ENCODE data around the gene TENM3. TPM values are rescaled to one million over a fixed set of nuclear protein-coding genes. Genes with fewer than 3 reads are reported as not detected.
"Not testable (repeated sequence)": the region's sequence is repeated elsewhere in the genome, so short reads cannot be mapped to it uniquely, and the experiment has no call there.

Gene TENM3
- total RNA-seq, 1 donor from 2014 or later, result 28.1 TPM

DNA sequence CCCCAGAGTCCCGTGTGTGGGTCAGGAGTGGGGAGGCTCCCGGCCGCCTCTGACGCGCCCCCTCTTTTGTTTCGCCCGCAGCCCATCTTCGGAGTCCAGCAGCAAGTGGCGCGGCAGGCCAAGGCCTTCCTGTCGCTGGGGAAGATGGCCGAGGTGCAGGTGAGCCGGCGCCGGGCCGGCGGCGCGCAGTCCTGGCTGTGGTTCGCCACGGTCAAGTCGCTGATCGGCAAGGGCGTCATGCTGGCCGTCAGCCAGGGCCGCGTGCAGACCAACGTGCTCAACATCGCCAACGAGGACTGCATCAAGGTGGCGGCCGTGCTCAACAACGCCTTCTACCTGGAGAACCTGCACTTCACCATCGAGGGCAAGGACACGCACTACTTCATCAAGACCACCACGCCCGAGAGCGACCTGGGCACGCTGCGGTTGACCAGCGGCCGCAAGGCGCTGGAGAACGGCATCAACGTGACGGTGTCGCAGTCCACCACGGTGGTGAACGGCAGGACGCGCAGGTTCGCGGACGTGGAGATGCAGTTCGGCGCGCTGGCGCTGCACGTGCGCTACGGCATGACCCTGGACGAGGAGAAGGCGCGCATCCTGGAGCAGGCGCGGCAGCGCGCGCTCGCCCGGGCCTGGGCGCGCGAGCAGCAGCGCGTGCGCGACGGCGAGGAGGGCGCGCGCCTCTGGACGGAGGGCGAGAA is 556.5 kb downstream of the TENM3 start:
- DNase-seq, result no peak

DNA sequence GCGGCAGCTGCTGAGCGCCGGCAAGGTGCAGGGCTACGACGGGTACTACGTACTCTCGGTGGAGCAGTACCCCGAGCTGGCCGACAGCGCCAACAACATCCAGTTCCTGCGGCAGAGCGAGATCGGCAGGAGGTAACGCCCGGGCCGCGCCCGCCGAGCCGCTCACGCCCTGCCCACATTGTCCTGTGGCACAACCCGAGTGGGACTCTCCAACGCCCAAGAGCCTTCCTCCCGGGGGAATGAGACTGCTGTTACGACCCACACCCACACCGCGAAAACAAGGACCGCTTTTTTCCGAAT is 557.0 kb downstream of the TENM3 start:
- DNase-seq, result no peak

DNA sequence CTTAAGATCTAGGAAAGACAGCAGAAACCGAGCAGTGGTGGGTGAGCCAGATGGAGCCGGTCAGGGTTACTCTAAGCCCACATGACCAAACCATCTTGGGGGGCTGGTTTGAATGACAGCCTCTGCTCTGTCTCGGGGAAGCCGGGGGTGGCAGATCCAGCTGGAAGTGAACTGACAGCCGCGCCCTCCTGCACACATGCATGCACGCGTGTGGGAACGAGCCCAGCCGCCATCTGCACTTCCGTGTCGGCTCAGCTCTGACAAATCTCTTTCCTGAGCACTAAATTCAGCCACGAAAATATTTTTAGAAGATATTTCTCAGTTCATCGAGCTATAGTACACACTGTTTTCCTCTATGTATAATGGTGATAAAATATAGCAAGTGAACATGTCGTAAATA is 558.4 kb downstream of the TENM3 start:
- DNase-seq, result no peak

DNA sequence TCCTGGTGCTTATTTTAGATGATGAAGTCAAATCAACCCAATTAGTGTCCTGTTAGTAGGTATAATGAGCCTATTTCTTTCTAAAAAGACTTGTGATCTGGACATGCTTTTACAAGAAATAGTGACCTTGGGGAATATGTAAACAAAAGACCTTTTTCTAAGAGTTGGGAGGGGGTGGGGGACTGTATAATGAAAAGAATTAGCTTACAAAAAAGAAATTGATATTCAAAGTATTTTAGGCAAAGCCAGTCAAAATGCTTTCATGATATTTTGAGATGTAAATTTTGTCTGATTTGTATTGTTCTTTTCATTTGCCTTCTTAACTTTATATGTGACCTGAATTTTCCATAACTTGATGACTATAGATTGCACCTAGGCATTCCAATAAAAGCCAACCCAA is 559.4 kb downstream of the TENM3 start:
- DNase-seq, result no peak

DNA sequence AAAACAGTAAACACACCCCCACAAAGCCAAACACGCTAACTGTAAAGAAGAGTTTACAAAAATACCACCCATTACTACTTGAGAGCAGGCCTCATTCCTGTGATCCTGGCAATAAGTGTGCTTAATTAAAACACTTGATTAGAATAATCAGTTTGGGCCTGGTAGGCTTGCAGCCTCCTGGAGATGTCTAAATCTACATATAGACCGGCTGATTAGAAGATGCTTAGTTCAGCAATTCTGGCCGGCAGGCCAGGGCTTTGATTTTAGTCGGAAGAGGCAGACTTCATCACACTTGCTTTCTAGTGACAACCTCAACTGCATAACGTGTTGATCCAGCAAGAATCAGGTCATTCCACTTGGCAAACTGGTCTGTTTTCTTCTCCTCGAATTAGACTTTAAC is 560.0 kb downstream of the TENM3 start:
- DNase-seq, result no peak

DNA sequence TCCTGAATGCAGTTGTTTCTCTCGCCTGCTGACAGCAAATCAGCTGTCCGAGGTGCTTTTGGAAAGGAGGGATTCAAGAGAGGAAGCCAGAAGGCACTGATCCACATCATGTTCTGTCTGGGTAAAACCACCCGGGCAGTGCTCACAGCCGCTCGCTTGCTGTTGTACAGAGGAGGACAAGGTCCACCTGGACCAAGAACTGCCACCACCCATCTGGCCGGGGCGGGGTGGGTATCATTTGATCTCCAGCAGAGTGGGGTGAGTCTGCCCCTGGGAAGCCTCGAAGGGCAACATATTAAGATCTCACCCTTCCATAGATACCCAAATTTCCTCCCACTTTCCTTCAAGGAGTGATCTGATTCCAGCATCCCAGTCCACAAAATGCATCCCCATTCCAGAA is 560.9 kb downstream of the TENM3 start:
- no peak for DNase-seq

DNA sequence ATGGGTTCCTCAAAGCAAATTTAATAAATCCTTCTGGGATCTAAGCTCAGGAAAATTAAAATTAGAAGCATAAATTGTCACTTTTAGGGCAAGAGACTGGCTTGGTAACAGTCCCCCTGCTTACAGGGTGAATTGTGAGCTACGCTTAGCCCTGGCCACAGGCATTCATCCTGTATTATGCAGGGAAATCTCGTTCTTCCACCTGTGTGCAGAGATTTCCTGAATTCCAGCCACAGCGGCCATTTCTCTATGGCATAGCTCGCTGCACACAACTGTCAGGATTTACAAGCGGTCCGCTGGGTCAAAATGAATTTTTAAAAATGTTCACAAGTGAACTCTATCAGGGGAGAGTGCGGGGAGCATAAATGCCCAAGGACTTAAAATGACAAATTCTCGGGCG is 562.1 kb downstream of the TENM3 start:
- no peak for DNase-seq

DNA sequence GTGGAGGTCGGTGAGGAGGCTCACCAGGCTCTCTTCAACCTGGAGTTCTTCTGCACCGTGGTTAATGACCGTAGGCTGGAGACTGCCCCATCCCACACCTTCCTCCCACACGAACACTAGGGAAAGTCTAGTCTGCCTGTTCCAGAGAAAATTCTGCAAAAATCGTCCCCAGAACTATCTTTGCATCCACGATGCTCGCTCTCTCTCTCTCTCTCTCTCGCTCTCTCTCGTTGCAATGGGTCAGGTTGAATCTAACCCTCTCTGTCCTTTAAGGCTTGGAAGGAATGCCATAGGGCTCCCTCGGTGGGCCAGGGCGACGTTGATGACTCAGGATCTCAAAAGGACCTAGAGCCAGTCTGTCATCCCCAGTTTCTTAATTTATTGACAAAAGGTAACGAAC is 562.5 kb downstream of the TENM3 start:
- DNase-seq, result no peak

DNA sequence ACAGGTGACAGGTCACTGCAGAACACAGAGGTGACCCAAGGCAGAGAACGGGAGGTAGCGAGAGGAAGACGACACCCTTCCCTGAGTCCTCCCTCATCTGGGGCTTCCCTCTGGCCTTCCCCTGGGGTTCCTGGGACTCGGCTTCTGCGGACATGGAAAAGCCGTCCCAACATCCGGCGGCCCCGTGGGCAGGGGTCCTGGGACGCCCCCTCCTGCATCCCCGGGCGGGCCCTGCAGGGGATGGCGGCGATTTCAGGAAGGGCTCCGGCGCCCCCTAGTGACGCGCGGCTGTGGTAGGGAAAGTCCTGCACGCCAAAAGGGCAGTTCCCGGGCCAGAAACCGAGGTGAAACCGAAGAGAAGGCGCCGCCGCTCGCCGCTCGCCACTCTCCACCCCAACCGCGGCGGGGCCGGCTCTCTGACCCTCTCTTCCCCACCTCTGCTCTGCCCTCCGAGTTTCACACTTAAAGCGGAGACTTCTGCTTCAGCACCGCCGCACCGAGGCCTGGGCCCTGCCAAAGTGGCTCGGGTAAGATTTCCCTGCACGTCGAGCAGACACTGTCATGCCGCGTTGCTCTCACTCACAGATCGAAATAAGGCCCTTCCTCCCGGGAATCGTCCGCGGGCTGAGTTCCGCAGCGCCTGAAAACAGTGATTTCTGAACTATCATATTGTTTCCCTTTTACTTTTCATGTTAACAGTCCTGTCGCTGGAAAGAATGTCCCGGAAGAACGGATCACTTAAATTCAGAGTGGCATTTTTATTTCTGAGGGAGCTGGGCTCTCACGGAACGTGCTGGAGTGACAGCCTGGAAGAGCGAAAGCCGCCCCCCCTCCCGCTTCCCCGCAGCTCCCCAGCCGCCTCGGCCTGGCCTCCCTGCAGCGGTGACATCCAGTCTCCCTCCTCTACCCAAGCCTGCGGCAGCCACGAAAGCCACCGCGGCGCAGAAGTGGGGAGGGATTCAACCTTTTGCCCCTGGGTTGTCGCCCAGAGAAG is 563.4 kb downstream of the TENM3 start:
- peak; percentile 89 for DNase-seq

DNA sequence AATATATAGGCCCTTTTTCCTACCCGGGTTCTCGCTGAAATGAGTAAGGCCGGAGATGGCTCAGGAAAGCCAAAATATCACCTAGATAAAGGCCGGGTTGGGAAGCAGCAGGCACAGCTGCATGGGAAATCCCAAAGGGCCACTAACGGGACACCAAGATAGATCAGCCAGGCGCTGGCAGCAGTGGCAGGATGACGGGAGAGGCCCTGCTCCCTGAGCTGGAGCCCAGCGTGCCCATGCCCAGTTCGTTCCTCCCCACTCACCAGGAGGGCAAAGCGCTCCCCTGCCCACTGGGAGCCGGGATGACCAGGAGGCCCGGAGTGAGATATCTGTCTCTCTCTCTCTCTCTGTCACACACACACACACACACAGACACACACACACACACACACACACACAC is 564.1 kb downstream of the TENM3 start:
- DNase-seq, result no peak

DNA sequence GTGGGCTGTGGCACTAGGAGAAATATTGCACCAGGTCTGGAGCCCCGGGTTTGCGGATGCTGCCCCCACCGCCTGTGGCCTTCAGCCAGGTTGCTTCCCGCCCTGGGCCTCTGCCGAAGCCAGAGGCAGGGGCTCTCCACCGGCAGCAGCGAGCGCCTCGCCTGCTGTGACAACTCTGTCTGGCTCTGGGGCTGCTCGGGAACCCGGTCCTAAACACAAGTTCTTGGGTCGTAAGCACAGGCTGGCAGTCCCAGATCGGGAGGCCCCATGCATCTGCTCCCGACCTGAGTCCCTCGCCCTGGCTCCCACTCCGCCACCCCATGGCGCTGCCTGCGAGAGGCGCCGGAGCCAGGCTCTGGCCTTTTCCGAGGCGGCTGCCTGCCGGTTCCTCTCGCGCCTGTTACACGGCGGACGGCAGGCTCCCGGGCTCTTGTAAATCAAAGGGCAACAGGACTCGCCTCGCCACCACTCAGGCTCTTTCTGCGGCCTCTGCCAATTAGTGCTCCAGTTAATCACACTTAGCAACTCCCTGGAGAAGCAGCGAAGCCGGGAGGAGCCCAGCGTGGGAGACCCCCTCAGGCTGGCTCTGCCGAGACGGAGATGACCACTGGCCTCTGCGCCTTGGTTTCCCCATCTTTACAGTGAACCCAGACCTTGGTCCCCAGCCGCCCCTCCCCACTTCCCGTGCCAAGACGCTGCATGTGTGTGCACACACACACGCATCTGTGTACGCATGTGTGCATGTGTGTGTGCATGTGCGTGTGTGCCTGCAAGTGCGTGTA is 564.8 kb downstream of the TENM3 start:
- DNase-seq, result no peak

DNA sequence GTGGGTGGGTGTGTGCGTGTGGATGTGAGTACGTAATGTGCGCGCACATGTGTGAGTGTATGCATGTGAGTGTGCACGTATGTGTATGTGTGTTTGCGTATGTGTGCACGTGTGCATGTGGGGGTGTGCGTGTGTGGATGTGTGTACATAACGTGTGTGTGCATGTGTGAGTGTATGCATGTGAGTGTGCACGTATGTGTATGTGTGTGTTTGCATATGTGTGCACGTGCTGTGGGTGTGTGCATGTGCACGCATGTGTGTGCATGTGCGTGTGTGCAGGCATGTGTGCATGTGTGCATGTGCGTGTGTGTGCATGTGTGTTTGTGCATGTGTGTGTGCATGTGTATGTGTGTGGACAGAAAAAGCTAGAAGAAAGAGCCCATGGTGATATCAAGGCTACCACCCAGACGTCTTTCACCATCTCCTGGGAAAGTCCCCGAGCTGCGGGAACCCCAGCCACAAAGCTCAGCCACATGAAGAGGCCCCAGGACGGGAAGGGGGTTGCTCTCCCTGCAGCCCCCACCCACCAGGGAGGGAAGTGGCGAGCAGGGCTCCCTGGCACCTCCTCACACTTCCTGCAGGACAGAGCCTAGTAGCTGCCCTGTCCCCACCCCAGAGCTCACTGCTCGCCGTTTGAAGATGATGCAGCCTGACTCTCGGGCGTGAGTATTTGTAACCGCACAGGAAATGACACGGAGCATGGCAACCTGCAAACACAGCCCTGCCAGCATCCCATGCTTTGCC is 565.6 kb downstream of the TENM3 start:
- DNase-seq, result peak; percentile 43

DNA sequence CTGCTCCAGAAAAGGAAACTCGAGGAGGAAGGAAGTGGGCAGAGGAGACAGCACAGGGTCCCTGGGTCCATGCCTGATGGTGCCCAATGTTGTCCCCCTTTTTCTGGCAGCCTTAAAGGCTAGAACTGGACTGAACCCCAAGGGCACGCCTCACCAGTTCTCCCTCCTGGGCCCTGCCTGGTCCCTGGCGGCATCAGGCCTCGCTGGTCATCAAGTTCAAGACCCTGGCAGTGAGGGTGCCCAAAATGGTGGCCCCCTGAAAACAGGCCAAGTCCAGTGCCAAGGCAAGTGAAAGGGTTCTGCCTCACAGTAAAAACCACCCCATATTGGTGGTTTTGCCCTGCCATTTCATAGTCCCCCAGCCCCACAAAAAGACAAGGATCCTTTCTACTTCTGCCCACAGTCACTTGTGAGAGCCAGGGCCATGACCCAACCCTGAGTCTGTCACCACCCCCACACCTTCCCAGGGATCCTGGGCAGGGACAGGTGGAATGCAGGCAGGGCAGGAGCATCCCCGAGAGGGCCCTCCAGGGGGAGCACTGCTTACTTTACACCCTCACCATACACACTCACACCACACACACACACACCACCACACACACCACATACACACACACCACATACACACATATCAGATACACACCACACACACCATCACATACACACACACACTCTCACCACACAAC is 566.4 kb downstream of the TENM3 start:
- DNase-seq, result peak; percentile 27

DNA sequence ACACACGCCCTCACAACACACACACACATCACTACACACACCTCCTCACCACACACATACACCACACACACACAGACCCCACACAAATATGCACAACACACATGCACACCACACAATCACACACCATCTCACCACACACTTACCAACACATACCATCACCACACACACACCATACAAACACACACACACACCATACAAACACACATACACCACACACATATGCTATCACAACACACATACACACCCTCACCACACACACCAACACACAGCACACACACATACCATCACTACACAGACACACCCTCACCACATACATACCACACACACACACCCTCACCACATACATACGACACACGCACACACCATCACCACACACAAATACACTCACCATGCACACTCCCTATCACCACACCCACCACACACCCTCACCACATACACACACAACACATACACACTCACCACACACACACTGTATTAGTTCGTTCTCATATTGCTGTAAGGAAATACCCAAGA is 567.0 kb downstream of the TENM3 start:
- DNase-seq, result no peak

DNA sequence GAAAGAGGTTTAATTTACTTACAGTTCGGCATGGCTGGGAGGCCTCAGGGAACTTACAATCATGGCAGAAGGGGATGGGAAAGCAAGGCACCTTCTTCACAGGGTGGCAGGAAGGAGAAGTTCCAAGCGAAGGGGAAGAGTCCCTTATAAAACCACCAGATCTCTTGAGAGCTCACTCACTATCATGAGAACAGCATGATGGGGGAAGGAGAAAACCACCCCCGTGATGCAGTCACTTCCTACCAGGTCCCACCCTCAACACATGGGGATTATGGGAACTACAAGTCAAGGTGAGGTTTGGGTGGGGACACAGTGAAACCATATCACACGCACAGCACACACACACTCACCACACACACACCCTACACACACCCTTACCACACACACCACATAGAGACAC is 569.7 kb downstream of the TENM3 start:
- no peak for DNase-seq

DNA sequence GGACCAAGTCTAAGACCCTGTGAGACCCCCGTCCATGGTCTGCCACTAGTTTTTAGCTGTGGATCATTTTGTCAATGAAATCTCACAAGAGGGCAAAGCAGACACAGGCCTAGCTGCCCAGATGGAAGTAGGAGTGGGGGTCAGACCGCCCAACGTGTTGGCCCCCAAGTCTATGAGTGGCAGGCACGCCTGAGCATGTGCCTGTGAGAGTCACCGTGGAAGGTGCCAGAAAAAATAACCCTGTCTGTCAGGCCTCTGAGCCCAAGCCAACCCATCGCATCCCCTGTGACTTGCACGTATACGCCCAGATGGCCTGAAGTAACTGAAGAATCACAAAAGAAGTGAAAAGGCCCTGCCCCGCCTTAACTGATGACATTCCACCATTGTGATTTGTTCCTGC is 570.9 kb downstream of the TENM3 start:
- DNase-seq, result not testable (repeated sequence)

DNA sequence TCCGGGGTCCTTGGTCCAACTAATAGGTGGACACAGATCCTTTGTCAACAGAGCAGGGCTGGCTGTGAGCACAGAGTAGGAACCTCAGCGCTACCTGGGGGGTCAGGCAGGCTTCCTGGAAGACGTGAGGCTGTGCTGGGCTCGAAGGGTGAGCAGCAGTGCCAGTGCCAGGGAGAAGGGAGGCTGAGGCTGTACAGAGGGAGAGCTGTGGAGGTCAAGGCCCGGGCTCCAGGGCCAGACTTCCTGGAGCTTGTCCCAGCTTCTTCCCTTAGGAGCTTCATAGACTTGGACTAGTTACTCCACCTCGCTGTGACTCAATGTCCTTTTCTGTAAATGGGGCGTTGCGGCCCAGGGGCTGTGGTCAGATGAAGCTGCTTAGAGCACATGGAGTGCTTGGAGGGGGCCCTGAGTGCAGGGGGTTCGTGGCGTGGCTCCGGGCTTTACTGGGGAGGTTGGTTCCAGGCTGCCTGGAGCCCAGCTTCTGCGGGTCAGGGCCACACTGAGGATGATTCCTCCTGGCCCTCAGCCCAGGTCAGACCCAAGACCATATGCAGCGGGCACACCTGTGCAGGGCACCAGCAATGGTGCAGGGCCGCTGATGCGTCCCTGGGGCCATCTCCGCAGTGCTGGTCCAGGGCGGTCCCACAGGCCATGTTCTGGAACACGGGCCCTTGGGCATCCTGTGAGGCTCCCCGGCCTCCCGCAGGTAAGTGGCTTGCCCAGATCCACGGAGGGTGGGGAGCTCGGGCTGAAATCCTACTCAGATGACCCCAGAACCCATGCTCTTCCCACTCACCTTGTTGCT is 575.9 kb downstream of the TENM3 start:
- DNase-seq, result no peak

DNA sequence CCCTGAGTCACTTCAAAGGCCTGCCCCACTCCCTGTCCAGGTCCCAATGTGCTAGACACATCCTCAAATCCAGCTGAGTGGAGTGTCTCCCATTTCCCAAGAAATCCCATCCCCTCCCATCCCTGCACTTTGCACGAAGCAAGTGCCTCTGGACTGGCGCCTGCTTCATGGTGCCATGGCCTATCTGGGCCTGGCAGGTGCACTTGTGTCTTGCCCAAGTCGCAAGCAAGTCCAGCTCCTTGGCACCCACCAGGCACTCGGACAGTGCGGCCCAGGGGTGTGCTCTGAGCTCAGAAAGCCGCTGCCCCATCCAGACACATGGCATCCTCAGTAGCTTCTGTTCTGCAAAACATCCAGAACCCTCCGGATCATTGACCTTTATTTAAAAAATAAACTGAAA is 576.5 kb downstream of the TENM3 start:
- no peak for DNase-seq

DNA sequence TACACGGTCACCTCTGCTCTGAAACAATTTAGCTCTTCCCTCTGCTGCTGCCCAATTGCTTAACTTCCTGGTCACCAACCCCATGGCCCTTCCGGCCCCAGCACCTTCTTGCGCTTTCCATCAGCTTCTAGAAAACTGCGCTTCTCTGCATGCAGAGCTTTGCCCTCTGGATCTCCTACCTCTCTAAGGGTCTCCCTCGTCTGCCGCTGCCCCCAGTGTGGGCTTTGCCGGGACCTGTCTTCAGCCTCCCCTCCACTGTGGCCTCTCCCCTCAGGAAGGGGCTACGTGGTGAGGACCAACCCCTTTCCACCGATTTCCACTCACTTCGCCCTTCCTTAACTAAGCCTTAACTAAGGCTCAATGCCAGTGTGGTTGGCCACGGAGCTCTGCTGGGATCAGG is 579.4 kb downstream of the TENM3 start:
- DNase-seq, result no peak

DNA sequence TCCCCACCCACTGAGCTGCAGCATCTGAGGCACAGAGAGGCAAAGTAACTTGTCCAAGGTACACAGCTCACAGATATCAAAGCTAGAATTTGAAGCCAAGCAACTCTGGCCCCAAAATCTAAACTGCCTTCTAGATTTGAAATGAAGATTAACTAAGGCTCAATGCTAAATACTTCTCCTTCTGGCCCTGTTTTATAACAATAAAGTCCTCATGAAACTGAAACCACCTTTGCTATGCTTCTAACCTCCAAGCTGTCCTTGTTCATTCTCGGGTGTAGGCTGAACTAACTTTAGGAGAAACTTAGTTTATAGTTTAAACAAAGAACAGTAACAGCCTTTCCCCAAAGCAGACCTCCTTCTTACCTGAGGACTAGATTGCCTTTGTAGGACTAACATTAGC is 580.4 kb downstream of the TENM3 start:
- DNase-seq, result no peak

DNA sequence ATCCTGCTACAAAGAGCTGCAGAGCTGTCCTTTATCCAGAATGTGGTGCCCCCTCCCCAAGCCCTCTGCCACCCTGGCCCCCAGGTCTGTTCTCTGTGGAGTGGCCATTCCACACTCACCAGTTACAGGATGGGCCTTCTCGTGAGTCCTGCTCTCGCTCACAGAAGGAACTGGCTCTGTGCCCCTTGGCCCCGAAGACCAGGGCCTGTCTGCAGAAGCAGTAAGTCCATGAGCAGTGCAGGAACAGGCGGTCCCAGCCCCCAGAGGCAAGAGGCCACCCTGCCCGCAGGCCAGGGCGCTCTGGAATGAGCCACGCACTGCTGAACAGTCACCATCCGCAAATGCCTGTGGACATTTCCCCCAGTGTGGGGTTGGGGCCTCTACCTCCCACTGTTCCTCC is 581.8 kb downstream of the TENM3 start:
- DNase-seq, result no peak

Measured in dermis blood vessel endothelial cell (primary cell).